Cardiac muscle cell (in vitro differentiated cells and primary cell): ENCODE data around the gene DPT. TPM values are rescaled to one million over a fixed set of nuclear protein-coding genes. Genes with fewer than 3 reads are reported as not detected.
A peak's percentile ranks its signal among the peaks of the same experiment; 100 is the strongest.

ENCODE experiments used
- DNase-seq, 2 donors: peaks; one replicate each; pipeline versions ENCODE4 v3.0.0 to v3.0.0-alpha.2; 2010 to 2017; ENCODE audit warnings: low read depth in 1 of 2, low spot score in 1 of 2
- H3K27ac ChIP-seq: fragments of 200-600 bp; sonication (generic); 2 replicates; pipeline ENCODE4 v1.5.1; 2016
- H3K27me3 ChIP-seq: fragments of 200-600 bp; sonication (generic); 2 replicates; pipeline ENCODE4 v1.6.0; 2016; ENCODE audit warnings: control low read depth
- H3K36me3 ChIP-seq: fragments of 200-600 bp; sonication (generic); 2 replicates; pipeline ENCODE4 v1.5.1; 2016; ENCODE audit warnings: control low read depth
- H3K4me1 ChIP-seq: fragments of 200-600 bp; sonication (generic); 2 replicates; pipeline ENCODE4 v1.8.1; 2017; ENCODE audit warnings: low read depth, mild to moderate bottlenecking, mixed run types
- H3K4me3 ChIP-seq: fragments of 200-600 bp; sonication (generic); 2 replicates; pipeline ENCODE4 v1.5.1; 2016; ENCODE audit warnings: mild to moderate bottlenecking
- H3K9me3 ChIP-seq: fragments of 200-600 bp; sonication (generic); 2 replicates; pipeline ENCODE4 v1.5.1; 2017; ENCODE audit warnings: low read depth, mild to moderate bottlenecking, control low read depth
- polyA plus RNA-seq: library from polyadenylated mRNA; unstranded; fragments of >200 nt; fragmentation: Nextera tagmentation; extraction: Ambion mirVana; gene quantifications from 2 replicates; pipeline ENCODE4 v1.2.1, GENCODE V29; 2016
- total RNA-seq: library from RNA; depleted of rRNA; stranded (reverse); fragments of >200 nt; gene quantifications from 2 replicates; pipeline ENCODE4 v1.2.3, GENCODE V29; 2016
- TF ChIP-seq, protein P1 (sequence below): IDR thresholded peaks from 2 replicates; pipeline ENCODE4 v1.5.1; 2012; ENCODE audit warnings: low read depth, mild to moderate bottlenecking, low read length

Gene DPT
- total and polyA plus RNA-seq, 2 experiments from 2014 or later = not detected

DNA sequence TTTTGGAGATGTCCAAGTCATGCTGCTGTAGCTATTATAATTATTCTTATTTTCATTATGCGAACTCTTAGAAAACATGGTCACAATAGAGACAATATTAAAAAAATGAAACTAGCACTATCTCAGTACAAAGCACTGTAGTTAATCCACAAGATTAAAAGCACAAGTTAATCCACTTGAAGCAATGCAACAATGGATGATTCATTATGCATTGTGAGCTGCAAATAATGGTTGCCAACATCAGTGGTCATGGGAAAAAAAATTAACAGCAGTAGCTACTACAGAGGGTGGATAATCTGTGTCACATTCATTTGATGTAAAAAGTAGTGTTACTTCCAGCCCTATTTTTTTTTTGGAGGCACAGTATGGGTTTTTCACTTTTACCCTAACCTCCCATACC, 56.7 kb downstream of the DPT start:
- TF ChIP-seq, protein P1, sequence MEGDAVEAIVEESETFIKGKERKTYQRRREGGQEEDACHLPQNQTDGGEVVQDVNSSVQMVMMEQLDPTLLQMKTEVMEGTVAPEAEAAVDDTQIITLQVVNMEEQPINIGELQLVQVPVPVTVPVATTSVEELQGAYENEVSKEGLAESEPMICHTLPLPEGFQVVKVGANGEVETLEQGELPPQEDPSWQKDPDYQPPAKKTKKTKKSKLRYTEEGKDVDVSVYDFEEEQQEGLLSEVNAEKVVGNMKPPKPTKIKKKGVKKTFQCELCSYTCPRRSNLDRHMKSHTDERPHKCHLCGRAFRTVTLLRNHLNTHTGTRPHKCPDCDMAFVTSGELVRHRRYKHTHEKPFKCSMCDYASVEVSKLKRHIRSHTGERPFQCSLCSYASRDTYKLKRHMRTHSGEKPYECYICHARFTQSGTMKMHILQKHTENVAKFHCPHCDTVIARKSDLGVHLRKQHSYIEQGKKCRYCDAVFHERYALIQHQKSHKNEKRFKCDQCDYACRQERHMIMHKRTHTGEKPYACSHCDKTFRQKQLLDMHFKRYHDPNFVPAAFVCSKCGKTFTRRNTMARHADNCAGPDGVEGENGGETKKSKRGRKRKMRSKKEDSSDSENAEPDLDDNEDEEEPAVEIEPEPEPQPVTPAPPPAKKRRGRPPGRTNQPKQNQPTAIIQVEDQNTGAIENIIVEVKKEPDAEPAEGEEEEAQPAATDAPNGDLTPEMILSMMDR = no peak
- DNase-seq = no peak
- no peaks in the 10 kb centered on the region for H3K27me3 ChIP-seq
- H3K4me3 ChIP-seq = no peak overlapping the region
- H3K27ac ChIP-seq = no peak overlapping the region
- no peaks in the 10 kb centered on the region for H3K36me3 ChIP-seq
- H3K4me1 ChIP-seq = no peaks in the 10 kb centered on the region
- H3K9me3 ChIP-seq = no peaks in the 10 kb centered on the region

DNA sequence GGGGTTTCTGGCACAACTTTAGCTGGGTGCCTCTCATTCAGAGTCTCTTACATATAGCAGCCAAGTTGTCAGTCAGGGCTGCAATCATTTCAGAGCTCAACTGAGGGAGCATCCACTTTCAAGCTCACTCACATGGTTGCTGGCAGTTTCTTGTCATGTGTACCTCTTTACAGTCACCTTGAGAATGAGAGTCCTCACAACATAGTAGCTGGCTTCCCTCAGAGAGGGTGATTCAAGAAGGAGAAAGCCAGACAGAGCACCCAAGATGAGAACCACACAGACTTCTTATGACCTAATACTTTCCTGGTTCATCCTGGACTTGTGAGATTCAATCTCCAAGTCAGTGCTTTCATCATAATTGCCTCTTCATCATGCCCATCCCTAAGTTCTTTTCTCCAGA, 57.2 kb downstream of the DPT start:
- no peak for DNase-seq
- no peak overlapping the region for H3K27ac ChIP-seq
- TF ChIP-seq, protein P1 = no peak
- no peaks in the 10 kb centered on the region for H3K27me3 ChIP-seq
- no peak overlapping the region for H3K4me3 ChIP-seq
- H3K9me3 ChIP-seq = no peaks in the 10 kb centered on the region
- H3K36me3 ChIP-seq = no peaks in the 10 kb centered on the region
- H3K4me1 ChIP-seq = no peaks in the 10 kb centered on the region

DNA sequence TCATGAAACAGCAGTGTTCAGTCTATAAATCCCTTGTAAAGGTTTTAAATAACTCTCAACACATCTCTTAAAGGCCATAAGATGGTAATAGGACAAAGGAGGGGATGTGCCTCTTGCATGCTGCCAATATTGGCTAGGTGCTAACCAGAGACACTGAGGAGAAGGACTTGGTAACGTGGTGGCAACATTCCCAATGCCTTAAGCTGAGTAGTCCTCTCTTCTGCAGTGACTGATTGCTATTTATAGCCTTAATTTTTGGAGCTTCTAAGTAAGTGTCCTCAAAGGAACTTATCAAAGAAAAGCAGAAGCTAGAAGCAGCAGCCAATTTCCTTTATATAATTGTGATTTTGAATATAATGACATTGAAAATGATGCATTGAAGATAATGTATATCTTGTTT, 63.0 kb downstream of the DPT start:
- TF ChIP-seq, protein P1 = no peak
- H3K36me3 ChIP-seq = no peaks in the 10 kb centered on the region

DNA sequence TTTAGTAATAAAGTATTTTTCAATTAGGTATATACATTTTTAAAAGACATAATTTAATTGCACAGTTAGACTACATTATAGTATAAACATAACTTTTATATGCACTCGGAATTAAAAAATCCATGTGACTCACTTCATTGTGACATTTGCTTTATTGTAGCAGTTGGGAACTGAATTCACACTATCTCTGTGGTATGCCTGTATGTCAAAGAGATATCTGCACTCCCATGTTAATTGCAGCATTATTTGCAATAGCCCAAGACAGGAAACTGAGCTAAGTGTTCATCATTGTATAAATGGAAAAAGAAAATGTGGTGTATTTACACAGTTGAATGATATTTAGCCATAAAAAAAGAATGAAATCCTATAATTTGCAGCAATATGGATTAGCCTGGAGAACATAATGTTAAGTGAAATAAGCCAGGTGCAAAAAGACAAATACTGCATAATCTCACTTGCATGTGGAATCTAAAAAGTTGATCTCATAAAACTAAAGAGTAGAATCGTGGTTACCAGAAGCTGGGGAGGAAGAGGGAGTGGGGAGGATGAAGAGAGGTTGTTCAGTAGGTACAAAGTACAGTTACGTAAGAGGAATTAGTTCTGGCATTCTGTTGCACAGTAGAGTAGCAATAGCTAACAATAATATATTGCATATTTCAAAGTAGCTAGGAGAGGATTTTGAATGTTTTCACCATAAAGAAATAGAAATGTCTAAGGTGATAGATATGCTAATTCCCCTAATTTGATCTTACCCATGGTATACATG, 64.8 kb downstream of the DPT start:
- no peaks in the 10 kb centered on the region for H3K27me3 ChIP-seq
- H3K4me1 ChIP-seq = no peaks in the 10 kb centered on the region
- no peaks in the 10 kb centered on the region for H3K9me3 ChIP-seq
- no peak overlapping the region for H3K27ac ChIP-seq
- peak in 1 of 2 donors; percentile 7 for DNase-seq
- TF ChIP-seq, protein P1 = no peak
- H3K4me3 ChIP-seq = no peak overlapping the region
- H3K36me3 ChIP-seq = no peaks in the 10 kb centered on the region

More for the DNA sequence above, 63.0 kb downstream of the DPT start:
- no peaks in the 10 kb centered on the region for H3K4me1 ChIP-seq
- no peak overlapping the region for H3K4me3 ChIP-seq
- no peaks in the 10 kb centered on the region for H3K9me3 ChIP-seq
- H3K27ac ChIP-seq = no peak overlapping the region
- no peaks in the 10 kb centered on the region for H3K27me3 ChIP-seq
- no peak for DNase-seq

DNA sequence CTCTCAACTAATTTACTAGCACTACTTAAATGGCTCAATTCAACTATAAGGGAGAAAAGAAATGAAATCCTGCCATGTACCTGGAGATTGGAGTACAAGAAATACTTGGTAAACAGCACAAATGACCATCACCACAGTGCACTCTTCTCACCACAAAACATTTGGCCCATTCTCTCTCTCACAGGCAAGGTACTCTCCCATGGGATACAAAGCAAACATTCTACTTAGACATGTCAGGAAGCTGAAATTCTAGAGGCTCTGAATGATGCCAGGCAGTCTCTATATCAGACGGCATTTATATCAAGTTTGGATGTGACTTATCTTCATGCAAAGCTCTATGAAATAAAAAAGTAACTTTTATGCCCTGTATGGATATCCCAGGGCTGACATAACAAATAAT, 72.5 kb downstream of the DPT start:
- TF ChIP-seq, protein P1 = no peak

More for the DNA sequence above, 72.5 kb downstream of the DPT start:
- H3K36me3 ChIP-seq = no peaks in the 10 kb centered on the region
- H3K27ac ChIP-seq = no peak overlapping the region
- DNase-seq = no peak
- no peaks in the 10 kb centered on the region for H3K9me3 ChIP-seq
- H3K4me3 ChIP-seq = no peak overlapping the region
- no peaks in the 10 kb centered on the region for H3K4me1 ChIP-seq
- H3K27me3 ChIP-seq = no peaks in the 10 kb centered on the region
